ENCODE results near the gene KRTAP4-6.

GRCh38 chr17:41096055-41096454, 44.3 kb downstream of the KRTAP4-6 start:
- no peak for TF ChIP-seq CTCF (IDR thresholded peaks at IDR 0.05; ENCODE audit: control extremely low read depth in 1 of 3, insufficient read depth in 1 of 3, low read depth in 1 of 3, low read length in 3 of 3)
- no peak for TF ChIP-seq POLR2A (IDR thresholded peaks at IDR 0.05; ENCODE audit: control extremely low read depth in 1 of 2, low read depth in 2 of 2, low read length in 2 of 2)
- TF ChIP-seq RAD21 (IDR thresholded peaks at IDR 0.05 in 1 of 2, conservative IDR thresholded peaks at IDR 0.05 in 1 of 2; ENCODE audit: low read depth in 2 of 2, low read length in 2 of 2), result no peak
- no peak for TF ChIP-seq ASH2L (IDR thresholded peaks at IDR 0.05; ENCODE audit: low read length)
- TF ChIP-seq EP300 (IDR thresholded peaks at IDR 0.05; ENCODE audit: borderline replicate concordance in 1 of 2, low read depth in 2 of 2, low read length in 2 of 2), result no peak
- TF ChIP-seq JUND (IDR thresholded peaks at IDR 0.05; ENCODE audit: low read length), result no peak
- TF ChIP-seq RFX5 (IDR thresholded peaks at IDR 0.05; ENCODE audit: borderline replicate concordance, low read depth, low read length), result no peak

Data from H1 (cell line).